ENCODE measurements around the gene LMO2. TPM values are rescaled to one million over a fixed set of nuclear protein-coding genes. Genes with fewer than 3 reads are reported as not detected.

Gene LMO2
- 0.44 to 0.85 TPM (median 0.51 TPM) in 5 replicates for total RNA-seq (2022; extraction: Qiagen RNA extraction; ENCODE audit: low read depth)

GRCh38 chr11:33891714-33892327 lies at the start of gene LMO2:
LMO2 (minus strand) TSS chr11:33892076; CDS start chr11:33869716, 22,360 bp downstream.

Other genes with a start within 250 kb of the LMO2 start
- gene C11orf91, start 191.2 kb downstream of the LMO2 start, total RNA-seq (2022; extraction: Qiagen RNA extraction; ENCODE audit: low read depth): 0.35 to 1.6 TPM (median 1.0 TPM) in 5 replicates
- 718 to 904 TPM (median 814 TPM) in 5 replicates for gene CD59, start 155.7 kb downstream of the LMO2 start, total RNA-seq (2022; extraction: Qiagen RNA extraction; ENCODE audit: low read depth)
- 23.2 to 29.7 TPM (median 28.2 TPM) in 5 replicates for gene FBXO3, start 117.6 kb downstream of the LMO2 start, total RNA-seq (2022; extraction: Qiagen RNA extraction; ENCODE audit: low read depth)
- 146 to 173 TPM (median 168 TPM) in 5 replicates for gene CAPRIN1, start 159.7 kb upstream of the LMO2 start, total RNA-seq (2022; extraction: Qiagen RNA extraction; ENCODE audit: low read depth)
- gene NAT10, start 213.6 kb upstream of the LMO2 start, total RNA-seq (2022; extraction: Qiagen RNA extraction; ENCODE audit: low read depth): 50.0 to 60.2 TPM (median 56.9 TPM) in 5 replicates

Measured in A549 treated with DMSO at 1 μM for 4 hours (cell line).